ENCODE data around the gene SORCS2.
"Not testable (repeated sequence)": the region's sequence is repeated elsewhere in the genome, so short reads cannot be mapped to it uniquely, and the experiment has no call there.

SORCS2 gene

GRCh38 chr4:7160439-7160838, 31.9 kb upstream of the SORCS2 start:
- no peak for DNase-seq (ENCODE audit: low spot score)

- no peak for DNase-seq (ENCODE audit: low spot score)
Observed at GRCh38 chr4:7160951-7161440, 31.3 kb upstream of the SORCS2 start.

- no peak for DNase-seq (ENCODE audit: low spot score)
Observed at GRCh38 chr4:7161721-7162214, 30.6 kb upstream of the SORCS2 start.

- not testable (repeated sequence) for DNase-seq (ENCODE audit: low spot score)
Observed at GRCh38 chr4:7165056-7165873, 27.1 kb upstream of the SORCS2 start.

GRCh38 chr4:7165874-7166201, 26.5 kb upstream of the SORCS2 start:
- no peak for DNase-seq (ENCODE audit: low spot score)

GRCh38 chr4:7166237-7166636, 26.1 kb upstream of the SORCS2 start:
- DNase-seq (ENCODE audit: low spot score): no peak

GRCh38 chr4:7166981-7167700, 25.2 kb upstream of the SORCS2 start:
- DNase-seq (ENCODE audit: low spot score): no peak

GRCh38 chr4:7167706-7168105, 24.6 kb upstream of the SORCS2 start:
- no peak for DNase-seq (ENCODE audit: low spot score)

- DNase-seq (ENCODE audit: low spot score): no peak
Observed at GRCh38 chr4:7168106-7168505, 24.2 kb upstream of the SORCS2 start.

- no peak for DNase-seq (ENCODE audit: low spot score)
Observed at GRCh38 chr4:7169134-7169533, 23.2 kb upstream of the SORCS2 start.

GRCh38 chr4:7170012-7170411, 22.3 kb upstream of the SORCS2 start:
- DNase-seq (ENCODE audit: low spot score): no peak

- no peak for DNase-seq (ENCODE audit: low spot score)
Observed at GRCh38 chr4:7171191-7171900, 21.0 kb upstream of the SORCS2 start.

GRCh38 chr4:7172508-7172907, 19.8 kb upstream of the SORCS2 start:
- DNase-seq (ENCODE audit: low spot score): no peak

- no peak for DNase-seq (ENCODE audit: low spot score)
Observed at GRCh38 chr4:7172946-7173345, 19.4 kb upstream of the SORCS2 start.

- DNase-seq (ENCODE audit: low spot score): no peak
Observed at GRCh38 chr4:7173841-7174449, 18.4 kb upstream of the SORCS2 start.

- DNase-seq (ENCODE audit: low spot score): no peak
Observed at GRCh38 chr4:7179158-7179557, 13.2 kb upstream of the SORCS2 start.

GRCh38 chr4:7180938-7181337, 11.4 kb upstream of the SORCS2 start:
- DNase-seq (ENCODE audit: low spot score): no peak

- DNase-seq (ENCODE audit: low spot score): no peak
Observed at GRCh38 chr4:7182616-7183015, 9.7 kb upstream of the SORCS2 start.

- DNase-seq (ENCODE audit: low spot score): no peak
Observed at GRCh38 chr4:7183161-7183560, 9.2 kb upstream of the SORCS2 start.

GRCh38 chr4:7183780-7184460, 8.4 kb upstream of the SORCS2 start:
- no peak for DNase-seq (ENCODE audit: low spot score)

- DNase-seq (ENCODE audit: low spot score): no peak
Observed at GRCh38 chr4:7185487-7186030, 6.8 kb upstream of the SORCS2 start.

Data from CD4-positive, alpha-beta T cell treated with Interleukin-2 at 100 ng/mL for 4 hours (primary cell).